B cell (primary cell): Measurements from ENCODE around the gene CKAP5. TPM values are rescaled to one million over a fixed set of nuclear protein-coding genes. Genes with fewer than 3 reads are reported as not detected.

Experiments
- ATAC-seq: fragments of 200-7000 bp; cut with Tn5 transposase; one replicate; pipeline ENCODE4 v1.10.0; 2021; ENCODE audit warnings: low read depth, mild to moderate bottlenecking, moderate number of reproducible peaks, moderate library complexity
- CTCF ChIA-PET: fragments of 350-600 bp; sonication (Branson Sonifier 250); formaldehyde crosslinking; loops from one replicate; lab custom pipeline; 2021; ENCODE audit warnings: antibody characterized with exemption, inconsistent platforms; lab: Charles Lee
- POLR2A ChIA-PET: fragments of 350-600 bp; sonication (Branson Sonifier 250); formaldehyde crosslinking; loops from one replicate; lab custom pipeline; 2021; ENCODE audit warnings: antibody characterized with exemption; lab: Charles Lee
- DNase-seq: peaks from one replicate; pipeline ENCODE4 v3.0.0; 2013
- H2AFZ ChIP-seq: 2 replicates; pipeline ENCODE4 v1.6.1; 2012; ENCODE audit warnings: mild to moderate bottlenecking, low read depth, low read length; ENCODE audit not compliant: insufficient read depth, poor library complexity, severe bottlenecking
- H3K27ac ChIP-seq, 2 donors: 1 replicate in 1 of 2; 2 replicates in 1 of 2; pipeline ENCODE4 v1.5.1; 2012 to 2013; ENCODE audit warnings: low read length in 2 of 2, mild to moderate bottlenecking in 2 of 2, moderate library complexity in 1 of 2
- H3K27me3 ChIP-seq, 4 experiments: fragments of 200-600 bp in 1 of 4; sonication (generic) in 1 of 4; replicated peaks in 1 of 4; 1 replicate in 2 of 4; 2 replicates in 2 of 4; pipeline versions ENCODE4 v1.6.1 to v1.7.0; 2013 to 2016; ENCODE audit warnings: low read length in 3 of 4, mild to moderate bottlenecking in 2 of 4, mixed read lengths in 1 of 4, moderate library complexity in 1 of 4; ENCODE audit not compliant: insufficient read depth in 4 of 4, control insufficient read depth in 3 of 4; ENCODE audit errors: control extremely low read depth in 1 of 4
- H3K36me3 ChIP-seq, 2 experiments: replicated peaks in 1 of 2; 1 replicate in 1 of 2; 2 replicates in 1 of 2; pipeline versions ENCODE4 v1.6.1 to v1.7.1; 2013; ENCODE audit warnings: low read length in 1 of 2; ENCODE audit not compliant: insufficient read depth in 2 of 2, control insufficient read depth in 1 of 2; ENCODE audit errors: control extremely low read depth in 1 of 2, extremely low read depth in 1 of 2
- H3K4me1 ChIP-seq, 2 donors: fragments of 200-600 bp in 1 of 2; sonication (generic) in 1 of 2; 1 replicate in 1 of 2; 2 replicates in 1 of 2; pipeline versions ENCODE4 v1.5.1 to v1.6.1; 2013 to 2017; ENCODE audit warnings: low read length in 2 of 2; ENCODE audit not compliant: control insufficient read depth in 2 of 2, insufficient read depth in 2 of 2
- H3K4me2 ChIP-seq: replicated peaks from 2 replicates; pipeline ENCODE3; 2012; ENCODE audit warnings: mild to moderate bottlenecking, low read depth, low read length; ENCODE audit not compliant: poor library complexity, severe bottlenecking
- H3K4me3 ChIP-seq, 5 experiments: fragments of 200-600 bp in 1 of 5; sonication (generic) in 1 of 5; 1 replicate in 3 of 5; 2 replicates in 2 of 5; pipeline versions ENCODE4 v1.5.1 to v1.7.0; 2011 to 2016; ENCODE audit warnings: low read length in 4 of 5, mild to moderate bottlenecking in 4 of 5, low read depth in 2 of 5, control low read depth in 1 of 5, moderate library complexity in 1 of 5; ENCODE audit not compliant: insufficient read depth in 1 of 5; ENCODE audit errors: control extremely low read depth in 1 of 5, extremely low read depth in 1 of 5
- H3K79me2 ChIP-seq: fragments of 200-600 bp; sonication (generic); one replicate; pipeline ENCODE4 v1.6.0; 2016; ENCODE audit warnings: low read length; ENCODE audit not compliant: control insufficient read depth, insufficient read depth
- H3K9ac ChIP-seq: fragments of 200-600 bp; sonication (generic); 2 replicates; pipeline ENCODE4 v1.6.1; 2017; ENCODE audit warnings: mild to moderate bottlenecking, low read length, moderate library complexity
- H3K9me3 ChIP-seq, 3 donors: one replicate each; pipeline versions ENCODE4 v1.6.1 to v1.7.1; 2013; ENCODE audit warnings: low read length in 2 of 3; ENCODE audit not compliant: control insufficient read depth in 2 of 3, insufficient read depth in 1 of 3; ENCODE audit errors: control extremely low read depth in 1 of 3
- H4K20me1 ChIP-seq: 2 replicates; pipeline ENCODE4 v1.6.0; 2012; ENCODE audit warnings: mild to moderate bottlenecking, low read length; ENCODE audit not compliant: insufficient read depth, control insufficient read depth, poor library complexity, severe bottlenecking
- H3K27ac Mint-ChIP-seq: one replicate; pipeline ENCODE4 v1.8.0; 2021; ENCODE audit warnings: mixed read lengths
- H3K27me3 Mint-ChIP-seq: one replicate; pipeline ENCODE4 v1.8.0; 2021; ENCODE audit warnings: mixed read lengths
- H3K4me1 Mint-ChIP-seq: one replicate; pipeline ENCODE4 v1.8.0; 2021; ENCODE audit warnings: mixed read lengths
- H3K4me3 Mint-ChIP-seq: one replicate; pipeline ENCODE4 v1.8.0; 2021; ENCODE audit warnings: mixed read lengths
- H3K9me3 Mint-ChIP-seq: one replicate; pipeline ENCODE4 v1.8.0; 2022; ENCODE audit warnings: mixed read lengths; ENCODE audit not compliant: insufficient read depth
- EZH2 ChIP-seq: IDR thresholded peaks from 2 replicates; pipeline ENCODE4 v1.6.1; 2012; ENCODE audit warnings: borderline replicate concordance, low read depth, mild to moderate bottlenecking, moderate library complexity, low read length; ENCODE audit not compliant: insufficient read depth, poor library complexity, severe bottlenecking
- WGBS: methylation state at CpG from one replicate; pipeline ENCODE4 v1.1.5; 2013; ENCODE audit warnings: missing lambda C conversion rate; ENCODE audit not compliant: insufficient coverage; 5-methylcytosine and 5-hydroxymethylcytosine counted together
- intact Hi-C: fragments of 100-400 bp; cut with micrococcal nuclease; formaldehyde crosslinking; loops from one replicate; pipeline ENCODE4 v1.10.0; 2022
- polyA plus RNA-seq: library from polyadenylated mRNA; depleted of rRNA; stranded (reverse); fragments of >200 nt; gene quantifications from 2 replicates; pipeline ENCODE4 v1.2.3, GENCODE V29; 2012
- total RNA-seq, 2 donors: library from RNA; stranded (reverse); fragments of 120-200 nt in 1 of 2; gene quantifications; 1 replicate in 1 of 2; 2 replicates in 1 of 2; pipeline versions ENCODE4 v1.2.3 to v1.2.4, GENCODE V29; 2013 to 2022
- TF ChIP-seq, protein P1 (sequence below): fragments of 200-600 bp; IDR thresholded peaks from one replicate; pipeline ENCODE4 v1.8.0; 2022; ENCODE audit warnings: antibody characterized with exemption, mild to moderate bottlenecking

Gene CKAP5
- total and polyA plus RNA-seq, 2 donors (not counting 1 experiment from before 2014, with no cell fraction given) = 7.3 to 54.3 TPM

DNA sequence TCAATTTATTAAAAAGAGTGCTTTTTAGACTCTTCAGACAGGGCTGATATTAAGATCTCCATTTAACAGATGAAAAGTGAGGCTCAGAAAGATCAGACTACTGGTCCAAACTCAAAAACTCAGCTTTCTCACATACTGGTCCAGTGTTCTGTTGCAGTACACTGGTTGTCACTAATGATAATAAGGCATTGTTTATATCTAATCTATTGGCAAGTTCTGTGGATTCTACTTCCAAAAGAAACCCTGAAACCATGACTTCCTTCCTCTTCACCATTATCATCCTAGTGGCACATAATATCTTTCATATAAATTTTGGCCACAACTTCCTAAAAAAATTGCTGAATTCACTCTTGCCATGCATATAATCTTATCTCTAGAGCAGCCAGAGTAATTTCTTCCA, 90.1 kb downstream of the CKAP5 start:
- Histone ChIP-seq H3K27ac (no peak overlapping the region), H3K79me2 (no peaks in the 10 kb centered on the region), H2AFZ (no peak overlapping the region), H3K27me3 (no peaks in the 10 kb centered on the region), H3K9ac (no peak overlapping the region), H4K20me1 (no peaks in the 10 kb centered on the region), H3K9me3 (no peaks in the 10 kb centered on the region), H3K4me1 (no peaks in the 10 kb centered on the region), H3K36me3 (peaks cover 22 to 67% of the 10 kb centered on the region in 2 experiments), H3K4me3 (no peak overlapping the region), H3K4me2 (no peak overlapping the region)
- H3K9me3 Mint-ChIP-seq = no peaks in the 10 kb centered on the region
- intact Hi-C loops = no loop called here
- ATAC-seq (no peak), DNase-seq (no peak)
- H3K4me3 Mint-ChIP-seq = no peak overlapping the region
- ChIA-PET POLR2A (no interaction called here), CTCF (no interaction called here)
- no peak overlapping the region for H3K27ac Mint-ChIP-seq
- no peaks in the 10 kb centered on the region for H3K27me3 Mint-ChIP-seq
- TF ChIP-seq EZH2 = no peak
- TF ChIP-seq, protein P1, sequence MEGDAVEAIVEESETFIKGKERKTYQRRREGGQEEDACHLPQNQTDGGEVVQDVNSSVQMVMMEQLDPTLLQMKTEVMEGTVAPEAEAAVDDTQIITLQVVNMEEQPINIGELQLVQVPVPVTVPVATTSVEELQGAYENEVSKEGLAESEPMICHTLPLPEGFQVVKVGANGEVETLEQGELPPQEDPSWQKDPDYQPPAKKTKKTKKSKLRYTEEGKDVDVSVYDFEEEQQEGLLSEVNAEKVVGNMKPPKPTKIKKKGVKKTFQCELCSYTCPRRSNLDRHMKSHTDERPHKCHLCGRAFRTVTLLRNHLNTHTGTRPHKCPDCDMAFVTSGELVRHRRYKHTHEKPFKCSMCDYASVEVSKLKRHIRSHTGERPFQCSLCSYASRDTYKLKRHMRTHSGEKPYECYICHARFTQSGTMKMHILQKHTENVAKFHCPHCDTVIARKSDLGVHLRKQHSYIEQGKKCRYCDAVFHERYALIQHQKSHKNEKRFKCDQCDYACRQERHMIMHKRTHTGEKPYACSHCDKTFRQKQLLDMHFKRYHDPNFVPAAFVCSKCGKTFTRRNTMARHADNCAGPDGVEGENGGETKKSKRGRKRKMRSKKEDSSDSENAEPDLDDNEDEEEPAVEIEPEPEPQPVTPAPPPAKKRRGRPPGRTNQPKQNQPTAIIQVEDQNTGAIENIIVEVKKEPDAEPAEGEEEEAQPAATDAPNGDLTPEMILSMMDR = no peak
- H3K4me1 Mint-ChIP-seq = no peaks in the 10 kb centered on the region

DNA sequence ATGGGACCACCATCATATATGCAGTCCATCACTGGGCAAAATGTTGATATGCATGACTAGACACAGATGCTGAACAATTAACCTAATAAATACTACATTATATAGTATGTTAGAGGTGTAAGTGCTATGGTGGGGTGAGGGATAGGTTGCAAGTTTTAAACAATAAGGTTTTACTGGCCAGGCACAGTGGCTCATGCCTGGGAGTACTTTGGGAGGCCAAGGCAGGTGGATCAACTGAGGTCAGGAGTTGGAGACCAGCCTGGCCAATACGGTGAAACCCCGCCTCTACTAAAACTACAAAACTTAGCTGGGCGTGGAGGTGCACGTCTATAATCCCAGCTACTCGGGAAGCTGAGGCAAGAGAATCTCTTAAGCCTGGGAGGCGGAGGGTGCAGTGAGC, 98.9 kb downstream of the CKAP5 start:
- 94% methylated on average over 5 of the region's 6 CpGs for WGBS
- CTCF ChIA-PET = no interaction called here
- Mint-ChIP-seq H3K27me3 (no peaks in the 10 kb centered on the region), H3K27ac (no peak overlapping the region), H3K9me3 (no peaks in the 10 kb centered on the region), H3K4me3 (no peak overlapping the region), H3K4me1 (no peaks in the 10 kb centered on the region)
- H3K36me3 ChIP-seq = peaks cover 0 to 67% of the 10 kb centered on the region in 2 experiments
- H4K20me1 ChIP-seq = no peaks in the 10 kb centered on the region
- ATAC-seq (no peak), DNase-seq (no peak)
- no peak overlapping the region for H3K4me2 ChIP-seq
- no peak overlapping the region for H3K4me3 ChIP-seq
- intact Hi-C loops = no loop called here
- H3K79me2 ChIP-seq = no peaks in the 10 kb centered on the region
- H3K9me3 ChIP-seq = no peaks in the 10 kb centered on the region
- no peak overlapping the region for H3K27ac ChIP-seq
- no peak overlapping the region for H3K9ac ChIP-seq
- no peaks in the 10 kb centered on the region for H3K27me3 ChIP-seq
- no peaks in the 10 kb centered on the region for H3K4me1 ChIP-seq
- TF ChIP-seq, protein P1 = no peak
- no peak for TF ChIP-seq EZH2
- H2AFZ ChIP-seq = no peak overlapping the region
- POLR2A ChIA-PET = no interaction called here
